PFSK-1 (cell line): ENCODE measurements around the gene RAB31.

Source experiments
- FOXP2 ChIP-seq: optimal IDR thresholded peaks from 2 replicates; pipeline ENCODE3; 2011; ENCODE audit warnings: borderline replicate concordance, control low read depth, inconsistent platforms; ENCODE audit not compliant: insufficient read depth; ENCODE audit errors: extremely low read length, extremely low read depth
- POLR2AphosphoS5 ChIP-seq: IDR thresholded peaks from 2 replicates; pipeline ENCODE4 v1.6.1; 2012; ENCODE audit warnings: low read depth, mild to moderate bottlenecking, control low read depth, low read length, moderate library complexity
- SIN3A ChIP-seq: IDR thresholded peaks from 2 replicates; pipeline ENCODE4 v1.6.1; 2012; ENCODE audit warnings: mild to moderate bottlenecking, low read length, moderate library complexity, borderline replicate concordance; ENCODE audit not compliant: insufficient read depth
- TAF1 ChIP-seq: IDR thresholded peaks from 2 replicates; pipeline ENCODE4 v1.6.1; 2012; ENCODE audit warnings: low read length, control low read depth, borderline replicate concordance; ENCODE audit not compliant: insufficient read depth
- TF ChIP-seq, protein P1 (sequence below), 2 experiments: IDR thresholded peaks; 2 replicates each; pipeline versions ENCODE4 v1.6.1 to v1.8.0; 2011 to 2012; ENCODE audit warnings: low read depth in 2 of 2, low read length in 2 of 2, control low read depth in 1 of 2, inconsistent platforms in 1 of 2, mild to moderate bottlenecking in 1 of 2, moderate library complexity in 1 of 2; ENCODE audit not compliant: insufficient read depth in 1 of 2

DNA sequence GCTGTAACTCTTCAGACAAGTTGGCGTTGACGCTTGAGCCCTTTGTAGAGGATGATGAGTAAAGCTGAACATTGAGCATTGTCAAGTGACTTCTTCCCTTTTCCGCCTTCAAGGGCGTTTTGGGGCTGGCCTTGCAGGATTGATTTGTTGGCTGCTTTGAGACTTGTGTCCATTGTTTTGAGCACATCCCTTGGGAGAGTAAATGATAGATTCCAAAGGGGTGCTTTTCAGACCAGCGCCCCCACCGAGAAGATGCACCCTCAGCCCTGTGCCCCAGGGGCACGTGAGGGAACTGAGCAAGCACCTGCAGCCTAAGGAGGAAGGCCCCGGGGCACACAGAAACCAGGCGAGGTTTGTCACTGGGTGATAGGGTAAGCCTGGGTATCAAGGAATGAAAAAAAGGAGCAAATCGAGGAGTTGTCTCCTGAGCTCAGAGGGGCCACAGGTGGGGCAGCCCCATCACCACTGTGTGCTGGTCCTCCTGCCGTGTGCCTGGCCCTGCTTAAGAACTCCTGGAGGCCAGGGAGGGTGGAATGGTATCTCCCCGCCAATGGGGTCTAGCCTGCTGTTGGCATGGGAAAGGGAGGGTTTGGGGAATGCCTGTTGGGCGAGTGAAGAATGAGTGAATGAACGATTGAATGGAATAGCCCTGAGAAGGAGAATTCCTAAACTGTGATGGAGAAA, 64.0 kb downstream of the RAB31 start:
- TF ChIP-seq, protein P1, sequence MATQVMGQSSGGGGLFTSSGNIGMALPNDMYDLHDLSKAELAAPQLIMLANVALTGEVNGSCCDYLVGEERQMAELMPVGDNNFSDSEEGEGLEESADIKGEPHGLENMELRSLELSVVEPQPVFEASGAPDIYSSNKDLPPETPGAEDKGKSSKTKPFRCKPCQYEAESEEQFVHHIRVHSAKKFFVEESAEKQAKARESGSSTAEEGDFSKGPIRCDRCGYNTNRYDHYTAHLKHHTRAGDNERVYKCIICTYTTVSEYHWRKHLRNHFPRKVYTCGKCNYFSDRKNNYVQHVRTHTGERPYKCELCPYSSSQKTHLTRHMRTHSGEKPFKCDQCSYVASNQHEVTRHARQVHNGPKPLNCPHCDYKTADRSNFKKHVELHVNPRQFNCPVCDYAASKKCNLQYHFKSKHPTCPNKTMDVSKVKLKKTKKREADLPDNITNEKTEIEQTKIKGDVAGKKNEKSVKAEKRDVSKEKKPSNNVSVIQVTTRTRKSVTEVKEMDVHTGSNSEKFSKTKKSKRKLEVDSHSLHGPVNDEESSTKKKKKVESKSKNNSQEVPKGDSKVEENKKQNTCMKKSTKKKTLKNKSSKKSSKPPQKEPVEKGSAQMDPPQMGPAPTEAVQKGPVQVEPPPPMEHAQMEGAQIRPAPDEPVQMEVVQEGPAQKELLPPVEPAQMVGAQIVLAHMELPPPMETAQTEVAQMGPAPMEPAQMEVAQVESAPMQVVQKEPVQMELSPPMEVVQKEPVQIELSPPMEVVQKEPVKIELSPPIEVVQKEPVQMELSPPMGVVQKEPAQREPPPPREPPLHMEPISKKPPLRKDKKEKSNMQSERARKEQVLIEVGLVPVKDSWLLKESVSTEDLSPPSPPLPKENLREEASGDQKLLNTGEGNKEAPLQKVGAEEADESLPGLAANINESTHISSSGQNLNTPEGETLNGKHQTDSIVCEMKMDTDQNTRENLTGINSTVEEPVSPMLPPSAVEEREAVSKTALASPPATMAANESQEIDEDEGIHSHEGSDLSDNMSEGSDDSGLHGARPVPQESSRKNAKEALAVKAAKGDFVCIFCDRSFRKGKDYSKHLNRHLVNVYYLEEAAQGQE (IDR thresholded peaks at IDR 0.05; ENCODE audit: insufficient read depth in 1 of 2, low read depth in 2 of 2, low read length in 2 of 2) = no peak
- TF ChIP-seq TAF1 (no peak), SIN3A (no peak), POLR2AphosphoS5 (no peak), FOXP2 (no peak)
